Astrocyte (in vitro differentiated cells and primary cell): Measurements from ENCODE around the gene MCF2L. TPM values are rescaled to one million over a fixed set of nuclear protein-coding genes. Genes with fewer than 3 reads are reported as not detected.

ENCODE experiments used
- DNase-seq: peaks from one replicate; pipeline ENCODE4 v3.0.0-alpha.2; 2010; ENCODE audit warnings: low read depth
- FAIRE-seq: peaks from 2 replicates; lab custom pipeline; 2011; peaks lifted over from hg19 to GRCh38; lab: Jason Lieb, UNC
- H2AFZ ChIP-seq: 2 replicates; pipeline ENCODE4 v1.6.0; 2012; ENCODE audit warnings: low read depth, low read length, inconsistent platforms
- H3K27ac ChIP-seq: 2 replicates; pipeline ENCODE4 v1.5.1; 2011; ENCODE audit warnings: low read depth, low read length, inconsistent platforms
- H3K27me3 ChIP-seq: 2 replicates; pipeline ENCODE4 v1.6.0; 2011; ENCODE audit warnings: low read length, inconsistent platforms; ENCODE audit not compliant: insufficient read depth
- H3K36me3 ChIP-seq: 2 replicates; pipeline ENCODE4 v1.5.1; 2011; ENCODE audit warnings: low read length, inconsistent platforms; ENCODE audit not compliant: insufficient read depth
- H3K4me1 ChIP-seq: 2 replicates; pipeline ENCODE4 v1.5.1; 2011; ENCODE audit warnings: low read length, inconsistent platforms; ENCODE audit not compliant: insufficient read depth
- H3K4me2 ChIP-seq: 2 replicates; pipeline ENCODE4 v1.6.0; 2012; ENCODE audit warnings: low read length, inconsistent platforms
- H3K4me3 ChIP-seq: 2 replicates; pipeline ENCODE4 v1.5.1; 2011; ENCODE audit warnings: low read depth, mild to moderate bottlenecking, low read length, inconsistent platforms; ENCODE audit not compliant: insufficient read depth
- H3K79me2 ChIP-seq: 2 replicates; pipeline ENCODE4 v1.6.0; 2012; ENCODE audit warnings: mild to moderate bottlenecking, low read length, inconsistent platforms; ENCODE audit not compliant: insufficient read depth
- H3K9ac ChIP-seq: 2 replicates; pipeline ENCODE4 v1.6.0; 2012; ENCODE audit warnings: mild to moderate bottlenecking, low read length, inconsistent platforms
- H3K9me3 ChIP-seq: 2 replicates; pipeline ENCODE4 v1.5.1; 2012; ENCODE audit warnings: low read depth, mild to moderate bottlenecking, low read length, inconsistent platforms; ENCODE audit not compliant: insufficient read depth
- H4K20me1 ChIP-seq: 2 replicates; pipeline ENCODE4 v1.6.0; 2012; ENCODE audit warnings: low read length, inconsistent platforms; ENCODE audit not compliant: insufficient read depth
- H3K27ac Mint-ChIP-seq: one replicate; pipeline ENCODE4 v1.8.0; 2021; ENCODE audit warnings: mild to moderate bottlenecking, mixed read lengths; ENCODE audit not compliant: unreplicated experiment
- H3K27me3 Mint-ChIP-seq: one replicate; pipeline ENCODE4 v1.8.0; 2021; ENCODE audit warnings: low read depth, mixed read lengths; ENCODE audit not compliant: unreplicated experiment
- H3K36me3 Mint-ChIP-seq: one replicate; pipeline ENCODE4 v1.8.0; 2021; ENCODE audit warnings: low read depth, mixed read lengths; ENCODE audit not compliant: unreplicated experiment
- H3K4me1 Mint-ChIP-seq: one replicate; pipeline ENCODE4 v1.8.0; 2021; ENCODE audit warnings: low read depth, mixed read lengths; ENCODE audit not compliant: unreplicated experiment
- H3K4me3 Mint-ChIP-seq: one replicate; pipeline ENCODE4 v1.8.0; 2021; ENCODE audit warnings: mild to moderate bottlenecking, moderate library complexity, mixed read lengths; ENCODE audit not compliant: unreplicated experiment
- H3K9me3 Mint-ChIP-seq: one replicate; pipeline ENCODE4 v1.8.0; 2021; ENCODE audit warnings: mild to moderate bottlenecking, mixed read lengths; ENCODE audit not compliant: unreplicated experiment
- EZH2 ChIP-seq: IDR thresholded peaks from 2 replicates; pipeline ENCODE4 v1.6.1; 2012; ENCODE audit warnings: mild to moderate bottlenecking, low read length, inconsistent platforms; ENCODE audit not compliant: insufficient read depth
- total RNA-seq: library from RNA; stranded (reverse); gene quantifications from 2 replicates; pipeline ENCODE4 v1.2.1, GENCODE V29; 2021
- TF ChIP-seq, protein P1 (sequence below): IDR thresholded peaks from 2 replicates; pipeline ENCODE4 v1.5.1; 2011; ENCODE audit warnings: low read depth, mild to moderate bottlenecking, inconsistent platforms, low read length, moderate library complexity; ENCODE audit not compliant: insufficient read depth

Gene MCF2L
- total RNA-seq, 1 donor from 2014 or later = 3.4 TPM

DNA sequence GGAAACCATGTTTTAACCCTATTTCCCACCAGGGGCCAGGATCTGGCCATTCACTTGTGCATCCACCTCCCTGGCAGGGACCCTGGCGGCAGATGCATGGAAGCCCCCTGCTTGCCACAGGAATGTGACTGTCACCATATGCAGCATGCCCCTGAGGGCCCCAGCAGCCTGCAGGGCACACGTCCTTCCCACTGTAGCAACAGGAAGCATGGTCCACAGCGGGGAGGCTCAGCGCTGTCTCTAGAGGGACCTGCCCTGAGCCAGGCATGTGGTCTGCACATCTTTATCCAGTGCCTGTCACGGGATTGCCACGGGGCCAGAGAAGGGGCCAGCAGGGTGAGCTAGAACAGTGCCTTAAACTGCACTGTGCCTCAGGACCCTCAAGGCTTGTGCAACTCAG lies 34.9 kb upstream of the MCF2L start:
- no peak for FAIRE-seq
- Mint-ChIP-seq H3K36me3 (peaks cover 2% of the 10 kb centered on the region), H3K4me3 (no peak overlapping the region), H3K27me3 (peaks cover 16% of the 10 kb centered on the region), H3K4me1 (peaks cover 2% of the 10 kb centered on the region), H3K9me3 (peaks cover 2% of the 10 kb centered on the region), H3K27ac (no peak overlapping the region)
- DNase-seq = no peak
- no peaks in the 10 kb centered on the region for H3K36me3 ChIP-seq
- TF ChIP-seq, protein P1, sequence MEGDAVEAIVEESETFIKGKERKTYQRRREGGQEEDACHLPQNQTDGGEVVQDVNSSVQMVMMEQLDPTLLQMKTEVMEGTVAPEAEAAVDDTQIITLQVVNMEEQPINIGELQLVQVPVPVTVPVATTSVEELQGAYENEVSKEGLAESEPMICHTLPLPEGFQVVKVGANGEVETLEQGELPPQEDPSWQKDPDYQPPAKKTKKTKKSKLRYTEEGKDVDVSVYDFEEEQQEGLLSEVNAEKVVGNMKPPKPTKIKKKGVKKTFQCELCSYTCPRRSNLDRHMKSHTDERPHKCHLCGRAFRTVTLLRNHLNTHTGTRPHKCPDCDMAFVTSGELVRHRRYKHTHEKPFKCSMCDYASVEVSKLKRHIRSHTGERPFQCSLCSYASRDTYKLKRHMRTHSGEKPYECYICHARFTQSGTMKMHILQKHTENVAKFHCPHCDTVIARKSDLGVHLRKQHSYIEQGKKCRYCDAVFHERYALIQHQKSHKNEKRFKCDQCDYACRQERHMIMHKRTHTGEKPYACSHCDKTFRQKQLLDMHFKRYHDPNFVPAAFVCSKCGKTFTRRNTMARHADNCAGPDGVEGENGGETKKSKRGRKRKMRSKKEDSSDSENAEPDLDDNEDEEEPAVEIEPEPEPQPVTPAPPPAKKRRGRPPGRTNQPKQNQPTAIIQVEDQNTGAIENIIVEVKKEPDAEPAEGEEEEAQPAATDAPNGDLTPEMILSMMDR = no peak
- no peak for TF ChIP-seq EZH2
- no peak overlapping the region for H2AFZ ChIP-seq
- no peak overlapping the region for H3K27ac ChIP-seq
- peaks cover 3% of the 10 kb centered on the region for H3K27me3 ChIP-seq
- H3K4me1 ChIP-seq = no peaks in the 10 kb centered on the region
- H3K4me3 ChIP-seq = no peak overlapping the region
- no peaks in the 10 kb centered on the region for H4K20me1 ChIP-seq
- H3K9ac ChIP-seq = no peak overlapping the region
- no peaks in the 10 kb centered on the region for H3K79me2 ChIP-seq
- H3K4me2 ChIP-seq = no peak overlapping the region
- no peaks in the 10 kb centered on the region for H3K9me3 ChIP-seq

DNA sequence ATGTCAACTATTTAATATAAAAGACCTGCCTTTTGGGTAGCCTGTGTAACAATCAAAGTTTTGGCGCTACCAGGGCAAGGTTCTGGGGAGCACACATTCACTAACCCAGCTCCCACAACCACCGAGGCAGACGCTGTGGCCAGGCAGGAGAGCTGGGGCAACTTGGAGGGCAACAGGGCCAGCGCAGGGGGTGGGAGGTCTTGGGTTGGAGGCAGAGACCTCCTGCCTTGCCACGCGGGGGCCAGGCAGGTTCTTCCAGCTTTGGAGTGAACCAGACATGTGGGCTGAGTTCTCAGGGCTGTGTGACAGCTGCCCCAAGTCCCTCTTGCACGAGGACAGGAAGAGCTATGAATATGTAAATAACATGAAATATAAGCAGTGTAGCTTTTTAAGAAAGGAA lies 30.3 kb upstream of the MCF2L start:
- Mint-ChIP-seq H3K9me3 (peaks cover 2% of the 10 kb centered on the region), H3K27me3 (peaks cover 17% of the 10 kb centered on the region), H3K4me1 (peaks cover 2% of the 10 kb centered on the region), H3K4me3 (no peak overlapping the region), H3K36me3 (peaks cover 2% of the 10 kb centered on the region), H3K27ac (no peak overlapping the region)
- no peaks in the 10 kb centered on the region for H3K79me2 ChIP-seq
- peaks cover 7% of the 10 kb centered on the region for H3K27me3 ChIP-seq
- H2AFZ ChIP-seq = no peak overlapping the region
- H3K27ac ChIP-seq = no peak overlapping the region
- H3K4me2 ChIP-seq = no peak overlapping the region
- H3K36me3 ChIP-seq = no peaks in the 10 kb centered on the region
- DNase-seq (no peak), FAIRE-seq (no peak)
- H3K9me3 ChIP-seq = no peaks in the 10 kb centered on the region
- no peak overlapping the region for H3K4me3 ChIP-seq
- TF ChIP-seq EZH2 = no peak
- TF ChIP-seq, protein P1 = no peak
- peaks cover 7% of the 10 kb centered on the region for H3K4me1 ChIP-seq
- H4K20me1 ChIP-seq = no peaks in the 10 kb centered on the region
- no peak overlapping the region for H3K9ac ChIP-seq

DNA sequence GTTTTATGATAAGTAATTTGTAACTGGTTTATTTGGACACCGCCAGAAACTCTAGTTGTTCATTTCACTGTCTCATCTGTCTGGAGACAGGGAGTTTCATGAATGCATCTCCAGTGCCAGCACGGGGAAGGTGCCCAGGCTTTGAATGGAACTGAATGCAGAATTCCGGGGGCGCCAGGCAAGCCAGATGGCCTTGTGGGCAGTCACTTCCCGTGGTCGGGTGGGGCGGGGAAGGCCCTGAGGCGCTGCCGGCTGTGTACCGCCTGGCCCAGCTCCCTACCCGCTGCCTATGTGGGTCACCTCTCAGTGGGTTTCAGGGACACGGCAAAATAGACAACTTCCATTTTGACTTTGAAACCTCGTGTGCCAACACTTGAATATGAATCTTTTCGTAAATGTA lies 28.8 kb upstream of the MCF2L start:
- H3K27ac ChIP-seq = no peak overlapping the region
- H3K4me1 Mint-ChIP-seq = peaks cover 2% of the 10 kb centered on the region
- H3K9me3 Mint-ChIP-seq = peaks cover 2% of the 10 kb centered on the region
- FAIRE-seq (no peak), DNase-seq (no peak)
- H3K9ac ChIP-seq = no peak overlapping the region
- H4K20me1 ChIP-seq = no peaks in the 10 kb centered on the region
- no peaks in the 10 kb centered on the region for H3K9me3 ChIP-seq
- H3K27me3 ChIP-seq = peaks cover 7% of the 10 kb centered on the region
- H2AFZ ChIP-seq = peak overlapping the region; percentile 41
- peaks cover 17% of the 10 kb centered on the region for H3K27me3 Mint-ChIP-seq
- no peaks in the 10 kb centered on the region for H3K36me3 ChIP-seq
- no peak for TF ChIP-seq EZH2
- TF ChIP-seq, protein P1 = no peak
- H3K4me3 ChIP-seq = no peak overlapping the region
- no peaks in the 10 kb centered on the region for H3K79me2 ChIP-seq
- no peak overlapping the region for H3K4me3 Mint-ChIP-seq
- peaks cover 7% of the 10 kb centered on the region for H3K4me1 ChIP-seq
- peaks cover 2% of the 10 kb centered on the region for H3K36me3 Mint-ChIP-seq
- no peak overlapping the region for H3K4me2 ChIP-seq
- no peak overlapping the region for H3K27ac Mint-ChIP-seq
